ENCODE measurements around the gene HMOX1.

DNA sequence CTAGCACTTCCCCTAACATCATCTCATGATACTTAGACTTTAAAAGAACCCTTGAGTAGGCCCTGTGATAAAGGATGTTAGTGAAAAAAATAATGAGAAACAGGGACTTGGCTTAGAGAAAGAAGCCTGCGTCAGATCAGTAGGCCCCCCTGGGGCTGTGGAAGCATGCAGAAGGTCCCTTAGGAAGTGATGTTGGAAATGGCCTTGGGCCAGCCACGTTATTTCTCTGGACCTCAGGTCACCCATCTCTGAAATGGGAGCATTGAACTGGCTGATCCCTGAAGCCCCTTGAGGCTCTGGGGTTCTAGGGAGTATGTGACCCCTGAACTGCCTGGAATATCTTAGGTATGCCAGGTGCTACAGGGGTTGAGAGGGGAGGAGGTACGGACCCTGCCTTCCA is 59.2 kb downstream of the HMOX1 start:
- no peak for TF ChIP-seq POLR2A (IDR thresholded peaks at IDR 0.05)
- TF ChIP-seq CTCF (IDR thresholded peaks at IDR 0.05): no peak

Measured in heart left ventricle (tissue), 13 donors.